H9 (cell line): ENCODE results near the gene PPFIBP2. TPM values are rescaled to one million over a fixed set of nuclear protein-coding genes. Genes with fewer than 3 reads are reported as not detected.

Experiments used
- DNase-seq: peaks from one replicate; pipeline ENCODE4 v3.0.0-alpha.2; 2017
- H2AFZ ChIP-seq: one replicate; pipeline ENCODE4 v1.6.1; 2013; ENCODE audit warnings: mild to moderate bottlenecking, low read length, control low read depth, moderate library complexity
- H2AK5ac ChIP-seq: 2 replicates; pipeline ENCODE4 v1.6.1; 2013; ENCODE audit warnings: low read length, control low read depth, mixed read lengths; ENCODE audit not compliant: insufficient read length
- H2BK120ac ChIP-seq: one replicate; pipeline ENCODE4 v1.6.1; 2013; ENCODE audit warnings: low read depth, mild to moderate bottlenecking, low read length, control low read depth, inconsistent platforms; ENCODE audit not compliant: poor library complexity, severe bottlenecking
- H2BK12ac ChIP-seq: 2 replicates; pipeline ENCODE4 v1.6.1; 2013; ENCODE audit warnings: low read length, control low read depth, mixed read lengths, low read depth; ENCODE audit not compliant: insufficient read length
- H2BK15ac ChIP-seq: 2 replicates; pipeline ENCODE4 v1.6.1; 2013; ENCODE audit warnings: low read depth, low read length, control low read depth
- H2BK20ac ChIP-seq: one replicate; pipeline ENCODE4 v1.6.1; 2013; ENCODE audit warnings: low read depth, mild to moderate bottlenecking, low read length, control low read depth, inconsistent platforms; ENCODE audit not compliant: poor library complexity, severe bottlenecking
- H2BK5ac ChIP-seq: 2 replicates; pipeline ENCODE4 v1.6.1; 2013; ENCODE audit warnings: low read length, control low read depth, mixed read lengths; ENCODE audit not compliant: insufficient read length
- H3K14ac ChIP-seq: 2 replicates; pipeline ENCODE4 v1.6.1; 2013; ENCODE audit warnings: low read length, control low read depth; ENCODE audit not compliant: insufficient read depth
- H3K18ac ChIP-seq: 2 replicates; pipeline ENCODE4 v1.6.1; 2013; ENCODE audit warnings: low read depth, mild to moderate bottlenecking, mixed read lengths, low read length, control low read depth; ENCODE audit not compliant: insufficient read length
- H3K23ac ChIP-seq: 2 replicates; pipeline ENCODE4 v1.6.1; 2013; ENCODE audit warnings: low read length, control low read depth, mixed read lengths, low read depth; ENCODE audit not compliant: insufficient read length
- H3K23me2 ChIP-seq: 2 replicates; pipeline ENCODE4 v1.6.1; 2013; ENCODE audit warnings: low read depth, mild to moderate bottlenecking, mixed read lengths, low read length, control low read depth; ENCODE audit not compliant: insufficient read length, poor library complexity, severe bottlenecking
- H3K27ac ChIP-seq: 2 replicates; pipeline ENCODE4 v1.5.1; 2013; ENCODE audit warnings: low read length, control low read depth, mixed read lengths, low read depth; ENCODE audit not compliant: insufficient read length
- H3K27me3 ChIP-seq: 2 replicates; pipeline ENCODE4 v1.6.1; 2013; ENCODE audit warnings: low read length, control low read depth, inconsistent platforms; ENCODE audit not compliant: insufficient read depth
- H3K4ac ChIP-seq: 2 replicates; pipeline ENCODE4 v1.6.1; 2013; ENCODE audit warnings: low read depth, mild to moderate bottlenecking, control low read depth, inconsistent platforms, low read length, moderate library complexity
- H3K4me1 ChIP-seq: 2 replicates; pipeline ENCODE4 v1.6.1; 2013; ENCODE audit warnings: low read length, control low read depth, inconsistent platforms; ENCODE audit not compliant: insufficient read depth
- H3K4me2 ChIP-seq: 2 replicates; pipeline ENCODE4 v1.6.1; 2013; ENCODE audit warnings: low read length, control low read depth, mixed read lengths; ENCODE audit not compliant: insufficient read length, insufficient read depth
- H3K56ac ChIP-seq: 2 replicates; pipeline ENCODE4 v1.6.1; 2013; ENCODE audit warnings: low read depth, mild to moderate bottlenecking, mixed read lengths, low read length, control low read depth; ENCODE audit not compliant: insufficient read length
- H3K79me1 ChIP-seq: 2 replicates; pipeline ENCODE4 v1.6.1; 2013; ENCODE audit warnings: low read depth, mild to moderate bottlenecking, moderate library complexity, low read length, control low read depth, inconsistent platforms; ENCODE audit not compliant: insufficient read depth, poor library complexity, severe bottlenecking
- H3K79me2 ChIP-seq: 2 replicates; pipeline ENCODE4 v1.6.1; 2013; ENCODE audit warnings: low read length, control low read depth, inconsistent platforms; ENCODE audit not compliant: insufficient read depth
- H3K9ac ChIP-seq: 2 replicates; pipeline ENCODE4 v1.6.1; 2013; ENCODE audit warnings: low read length, control low read depth, mixed read lengths; ENCODE audit not compliant: insufficient read length; ENCODE audit errors: extremely low read depth
- H3K9me3 ChIP-seq: one replicate; pipeline ENCODE4 v1.6.1; 2013; ENCODE audit warnings: low read depth, low read length, inconsistent platforms; ENCODE audit not compliant: control insufficient read depth
- H3T11ph ChIP-seq: one replicate; pipeline ENCODE4 v1.6.1; 2013; ENCODE audit warnings: mild to moderate bottlenecking, low read length, control low read depth, inconsistent platforms
- H4K20me1 ChIP-seq: one replicate; pipeline ENCODE4 v1.6.1; 2013; ENCODE audit not compliant: control insufficient read depth, insufficient read length, insufficient read depth
- H4K5ac ChIP-seq: 2 replicates; pipeline ENCODE4 v1.6.1; 2013; ENCODE audit warnings: low read depth, mild to moderate bottlenecking, mixed read lengths, low read length, control low read depth; ENCODE audit not compliant: insufficient read length
- H4K8ac ChIP-seq: replicated peaks from 2 replicates; pipeline ENCODE4 v1.6.1; 2013; ENCODE audit warnings: low read length, control low read depth, mixed read lengths, low read depth; ENCODE audit not compliant: insufficient read length
- H4K91ac ChIP-seq: 2 replicates; pipeline ENCODE4 v1.6.1; 2013; ENCODE audit warnings: low read depth, mild to moderate bottlenecking, moderate library complexity, mixed read lengths, low read length, control low read depth; ENCODE audit not compliant: insufficient read length
- H3K27ac Mint-ChIP-seq, 3 experiments: 2 replicates in 2 of 3; 3 replicates in 1 of 3; pipeline ENCODE4 v1.8.0; 2020 to 2021; ENCODE audit warnings: mixed read lengths in 3 of 3, mild to moderate bottlenecking in 1 of 3, moderate library complexity in 1 of 3
- H3K27me3 Mint-ChIP-seq: 2 replicates; pipeline ENCODE4 v1.8.0; 2021; ENCODE audit warnings: low read depth, mild to moderate bottlenecking, moderate library complexity, mixed read lengths
- H3K36me3 Mint-ChIP-seq, 3 experiments: 2 replicates in 2 of 3; 3 replicates in 1 of 3; pipeline ENCODE4 v1.8.0; 2020 to 2021; ENCODE audit warnings: low read depth in 3 of 3, mixed read lengths in 3 of 3; ENCODE audit not compliant: insufficient read depth in 1 of 3
- H3K4me1 Mint-ChIP-seq, 2 experiments: 2 replicates each; pipeline ENCODE4 v1.8.0; 2020; ENCODE audit warnings: mixed read lengths in 2 of 2
- H3K4me3 Mint-ChIP-seq, 2 experiments: 2 replicates in 1 of 2; 3 replicates in 1 of 2; pipeline ENCODE4 v1.8.0; 2020 to 2021; ENCODE audit warnings: mild to moderate bottlenecking in 2 of 2, mixed read lengths in 2 of 2, moderate library complexity in 1 of 2
- H3K9me3 Mint-ChIP-seq, 2 experiments: 2 replicates in 1 of 2; 3 replicates in 1 of 2; pipeline ENCODE4 v1.8.0; 2020; ENCODE audit warnings: mild to moderate bottlenecking in 2 of 2, mixed read lengths in 2 of 2, moderate library complexity in 1 of 2
- CTCF ChIP-seq: fragments of 200-600 bp; sonication (generic); conservative IDR thresholded peaks from 3 replicates; pipeline ENCODE4 v1.8.0; 2021; ENCODE audit warnings: antibody characterized with exemption, mild to moderate bottlenecking
- WGBS: extraction: QIAGEN DNeasy Blood & Tissue Kit; methylation state at CpG from one replicate; pipeline ENCODE4 v1.1.7; 2013; ENCODE audit warnings: missing lambda C conversion rate, low lambda C conversion rate, mixed read lengths; ENCODE audit not compliant: insufficient read length; ENCODE audit errors: extremely low coverage; 5-methylcytosine and 5-hydroxymethylcytosine counted together
- total RNA-seq: library from RNA; stranded (reverse); gene quantifications from 2 replicates; pipeline ENCODE4 v1.2.1, GENCODE V29; 2021

Gene PPFIBP2
- total RNA-seq, 1 experiment from 2014 or later = 8.3 TPM

DNA sequence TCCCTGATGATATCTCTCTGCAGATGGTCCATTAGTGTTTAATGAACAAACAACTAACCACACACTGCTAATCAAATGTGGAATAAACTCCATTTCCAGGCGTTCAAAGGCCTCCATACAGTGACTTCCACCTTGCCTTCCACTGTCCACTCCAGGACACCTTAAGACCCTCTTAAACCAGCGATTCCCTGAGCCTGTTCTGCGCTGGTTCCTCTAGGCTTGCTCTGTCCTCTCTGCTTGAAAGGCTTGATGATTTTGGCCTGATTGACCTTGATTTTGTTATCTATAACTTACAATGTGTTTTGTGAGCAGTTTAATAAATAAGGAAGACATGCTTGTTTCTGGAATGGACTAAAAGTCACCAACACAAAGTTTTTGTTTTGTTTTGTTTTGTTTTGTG is 180.4 kb downstream of the PPFIBP2 start:
- Histone ChIP-seq H3K18ac (no peak overlapping the region), H2BK5ac (no peak overlapping the region), H2AFZ (no peak overlapping the region), H2BK20ac (no peak overlapping the region), H3K27me3 (no peaks in the 10 kb centered on the region), H4K5ac (no peak overlapping the region), H3K9me3 (no peaks in the 10 kb centered on the region), H3K14ac (no peak overlapping the region), H2BK15ac (no peak overlapping the region), H3K23ac (no peak overlapping the region), H3K23me2 (no peaks in the 10 kb centered on the region), H3K4me1 (no peaks in the 10 kb centered on the region), H4K8ac (no peak overlapping the region), H4K91ac (no peak overlapping the region), H3T11ph (no peak overlapping the region), H2BK120ac (no peak overlapping the region), H3K56ac (no peak overlapping the region), H3K27ac (no peak overlapping the region), H3K9ac (no peak overlapping the region), H3K4me2 (no peak overlapping the region), H4K20me1 (no peaks in the 10 kb centered on the region), H3K79me2 (no peaks in the 10 kb centered on the region), H3K79me1 (no peaks in the 10 kb centered on the region), H3K4ac (no peak overlapping the region), H2AK5ac (no peak overlapping the region), H2BK12ac (no peak overlapping the region)
- Mint-ChIP-seq H3K4me3 (no peak overlapping the region), H3K36me3 (no peaks in the 10 kb centered on the region), H3K9me3 (no peaks in the 10 kb centered on the region; a peak in 1 of 5 replicates), H3K27me3 (peaks cover 13% of the 10 kb centered on the region; the same call in 1 of the 2 replicates), H3K27ac (no peak overlapping the region), H3K4me1 (peaks cover 15 to 17% of the 10 kb centered on the region in 2 experiments)
- DNase-seq = no peak
- TF ChIP-seq CTCF = no peak
- no CpG with 5 or more reads among the region's 3 CpGs for WGBS
